Right atrium auricular region (tissue), 2 donors: ENCODE data around the gene CADM2. TPM values are rescaled to one million over a fixed set of nuclear protein-coding genes. Genes with fewer than 3 reads are reported as not detected.
"Not testable (repeated sequence)": the region's sequence is repeated elsewhere in the genome, so short reads cannot be mapped to it uniquely, and the experiment has no call there.

Source experiments
- DNase-seq: peaks from one replicate; pipeline ENCODE4 v3.0.0-alpha.2; 2019; ENCODE audit warnings: low spot score
- H3K27ac ChIP-seq, 2 donors: fragments of 200-600 bp; sonication (generic); 1 replicate in 1 of 2; 2 replicates in 1 of 2; pipeline ENCODE4 v1.5.1; 2016 to 2019
- H3K27me3 ChIP-seq, 2 donors: fragments of 200-600 bp; sonication (generic); one replicate each; pipeline versions ENCODE4 v1.5.1 to v1.6.0; 2017 to 2019
- H3K36me3 ChIP-seq: fragments of 200-600 bp; sonication (generic); one replicate; pipeline ENCODE4 v1.5.1; 2016
- H3K4me1 ChIP-seq, 2 donors: fragments of 200-600 bp; sonication (generic); one replicate each; pipeline versions ENCODE4 v1.5.1 to v1.6.0; 2017 to 2019
- H3K4me3 ChIP-seq, 2 donors: fragments of 200-600 bp; sonication (generic); 1 replicate in 1 of 2; 2 replicates in 1 of 2; pipeline ENCODE4 v1.5.1; 2017 to 2019; ENCODE audit warnings: mild to moderate bottlenecking in 1 of 2, moderate library complexity in 1 of 2
- H3K9me3 ChIP-seq, 2 donors: fragments of 200-600 bp; sonication (generic); one replicate each; pipeline ENCODE4 v1.5.1; 2019
- total RNA-seq, 2 donors: library from RNA; depleted of rRNA; stranded (reverse); fragments of >200 nt; gene quantifications; one replicate each; pipeline ENCODE4 v1.1.0, GENCODE V29; 2016
- TF ChIP-seq, protein P1 (sequence below), 2 donors: fragments of 200-600 bp; sonication (generic); IDR thresholded peaks; one replicate each; pipeline ENCODE4 v1.5.1; 2019; ENCODE audit warnings: antibody characterized with exemption in 2 of 2

Gene CADM2
- total RNA-seq, 2 donors from 2014 or later: 6.5 to 9.5 TPM

DNA sequence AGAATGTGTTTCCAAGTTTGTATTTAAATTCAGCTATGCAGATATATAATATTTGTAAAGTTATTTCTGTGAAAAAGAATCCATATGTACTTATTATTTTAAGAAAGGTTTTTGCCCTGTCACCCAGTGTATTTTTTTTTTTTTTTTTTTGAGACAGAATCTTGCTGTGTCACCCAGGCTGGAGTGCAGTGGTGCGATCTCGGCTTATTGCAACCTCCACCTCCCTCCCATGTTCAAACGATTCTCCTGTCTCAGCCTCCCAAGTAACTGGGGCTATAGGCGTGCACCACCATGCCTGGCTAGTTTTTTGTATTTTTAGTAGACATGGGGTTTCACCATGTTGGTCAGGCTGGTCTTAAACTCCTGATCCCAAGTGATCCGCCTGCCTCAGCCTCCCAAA lies 548.3 kb downstream of the CADM2 start:
- not testable (repeated sequence) for H3K27ac ChIP-seq, H3K36me3 ChIP-seq, DNase-seq, H3K27me3 ChIP-seq, H3K9me3 ChIP-seq, H3K4me3 ChIP-seq, H3K4me1 ChIP-seq

DNA sequence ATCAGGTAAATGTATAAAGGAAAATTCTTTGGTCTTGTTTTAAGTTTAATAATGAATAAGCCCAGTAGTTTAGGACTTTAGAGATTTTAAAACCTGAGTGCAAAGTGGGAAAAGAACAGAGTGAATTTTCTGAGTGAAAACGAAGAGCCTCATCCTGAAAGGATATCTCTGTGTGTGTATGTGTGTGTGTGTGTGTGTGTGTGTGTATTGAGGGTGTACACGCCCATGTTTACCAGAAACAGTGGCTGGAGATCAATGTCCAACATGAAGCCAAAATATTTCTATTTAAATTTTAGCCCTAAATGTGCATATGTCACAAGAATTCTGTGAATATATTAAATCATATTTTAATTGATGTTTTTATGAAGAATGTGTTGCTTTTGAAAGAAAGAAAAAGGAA lies 549.9 kb downstream of the CADM2 start:
- Histone ChIP-seq H3K4me1 (no peaks in the 10 kb centered on the region), H3K36me3 (no peaks in the 10 kb centered on the region), H3K4me3 (no peak overlapping the region), H3K27me3 (no peaks in the 10 kb centered on the region), H3K27ac (no peak overlapping the region), H3K9me3 (no peaks in the 10 kb centered on the region)
- TF ChIP-seq, protein P1, sequence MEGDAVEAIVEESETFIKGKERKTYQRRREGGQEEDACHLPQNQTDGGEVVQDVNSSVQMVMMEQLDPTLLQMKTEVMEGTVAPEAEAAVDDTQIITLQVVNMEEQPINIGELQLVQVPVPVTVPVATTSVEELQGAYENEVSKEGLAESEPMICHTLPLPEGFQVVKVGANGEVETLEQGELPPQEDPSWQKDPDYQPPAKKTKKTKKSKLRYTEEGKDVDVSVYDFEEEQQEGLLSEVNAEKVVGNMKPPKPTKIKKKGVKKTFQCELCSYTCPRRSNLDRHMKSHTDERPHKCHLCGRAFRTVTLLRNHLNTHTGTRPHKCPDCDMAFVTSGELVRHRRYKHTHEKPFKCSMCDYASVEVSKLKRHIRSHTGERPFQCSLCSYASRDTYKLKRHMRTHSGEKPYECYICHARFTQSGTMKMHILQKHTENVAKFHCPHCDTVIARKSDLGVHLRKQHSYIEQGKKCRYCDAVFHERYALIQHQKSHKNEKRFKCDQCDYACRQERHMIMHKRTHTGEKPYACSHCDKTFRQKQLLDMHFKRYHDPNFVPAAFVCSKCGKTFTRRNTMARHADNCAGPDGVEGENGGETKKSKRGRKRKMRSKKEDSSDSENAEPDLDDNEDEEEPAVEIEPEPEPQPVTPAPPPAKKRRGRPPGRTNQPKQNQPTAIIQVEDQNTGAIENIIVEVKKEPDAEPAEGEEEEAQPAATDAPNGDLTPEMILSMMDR (IDR thresholded peaks at IDR 0.05): no peak
- no peak for DNase-seq

DNA sequence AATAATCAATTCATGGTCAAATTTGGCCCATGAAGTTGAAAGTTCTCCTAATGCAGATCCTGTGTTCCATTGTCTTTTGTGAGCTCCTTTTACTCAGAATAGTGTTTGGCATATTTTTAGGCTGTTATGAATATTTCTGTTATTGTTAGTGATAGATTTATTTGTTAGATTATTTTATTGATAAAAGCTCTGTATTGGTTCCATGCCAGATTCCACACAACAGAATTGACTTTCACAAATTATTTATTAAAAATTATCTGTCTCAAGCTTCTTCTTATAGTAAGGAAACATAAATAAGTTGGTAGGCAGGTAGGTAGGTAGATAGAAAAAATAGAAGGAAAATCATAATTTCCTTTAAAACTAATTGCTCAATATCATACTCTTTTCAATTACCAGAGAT lies 557.4 kb downstream of the CADM2 start:
- Histone ChIP-seq H3K27ac (no peak overlapping the region), H3K4me3 (no peak overlapping the region), H3K9me3 (no peaks in the 10 kb centered on the region), H3K27me3 (no peaks in the 10 kb centered on the region), H3K36me3 (no peaks in the 10 kb centered on the region), H3K4me1 (no peaks in the 10 kb centered on the region)
- DNase-seq: no peak
- TF ChIP-seq, protein P1 (IDR thresholded peaks at IDR 0.05): no peak

DNA sequence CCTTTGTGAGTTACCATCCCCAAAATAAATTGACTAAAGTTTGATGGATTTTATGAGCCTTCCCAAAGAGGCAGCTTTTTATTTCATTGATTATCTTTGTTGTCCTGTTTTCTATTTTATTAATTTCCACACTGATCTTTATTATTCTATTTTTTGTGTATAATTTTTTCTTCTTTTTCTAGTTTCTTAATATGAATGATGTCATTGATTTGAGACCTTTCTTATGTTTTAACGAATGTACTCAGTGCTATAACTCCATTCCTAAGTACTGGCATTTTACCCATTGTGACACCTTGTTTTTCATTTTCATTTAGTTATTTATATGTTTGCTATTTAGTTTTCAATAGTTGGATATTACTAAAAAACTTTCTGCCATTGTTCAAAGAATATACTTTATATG lies 565.3 kb downstream of the CADM2 start:
- no peaks in the 10 kb centered on the region for H3K4me1 ChIP-seq
- no peak for DNase-seq
- H3K36me3 ChIP-seq: no peaks in the 10 kb centered on the region
- no peak overlapping the region for H3K4me3 ChIP-seq
- TF ChIP-seq, protein P1 (IDR thresholded peaks at IDR 0.05): no peak
- no peak overlapping the region for H3K27ac ChIP-seq
- no peaks in the 10 kb centered on the region for H3K27me3 ChIP-seq
- no peaks in the 10 kb centered on the region for H3K9me3 ChIP-seq

DNA sequence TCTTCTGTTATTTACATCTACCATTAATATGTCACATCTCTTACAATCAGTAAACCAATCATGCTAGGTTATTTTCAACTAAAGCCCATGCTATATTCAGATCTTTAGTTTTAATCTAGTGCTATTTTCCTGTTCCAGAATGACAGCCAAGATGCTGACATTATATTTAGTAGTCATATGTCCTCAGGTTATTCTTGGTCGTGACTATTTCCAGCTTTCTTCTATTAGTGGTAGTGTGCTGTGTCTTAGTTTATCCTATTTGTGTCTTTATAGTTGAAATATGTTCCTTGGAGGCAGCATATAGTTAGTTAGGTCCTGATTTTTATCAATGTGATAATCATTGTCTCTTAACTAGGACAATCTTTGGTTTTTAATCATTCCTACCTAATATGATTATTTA lies 566.5 kb downstream of the CADM2 start:
- TF ChIP-seq, protein P1 (IDR thresholded peaks at IDR 0.05): no peak

DNA sequence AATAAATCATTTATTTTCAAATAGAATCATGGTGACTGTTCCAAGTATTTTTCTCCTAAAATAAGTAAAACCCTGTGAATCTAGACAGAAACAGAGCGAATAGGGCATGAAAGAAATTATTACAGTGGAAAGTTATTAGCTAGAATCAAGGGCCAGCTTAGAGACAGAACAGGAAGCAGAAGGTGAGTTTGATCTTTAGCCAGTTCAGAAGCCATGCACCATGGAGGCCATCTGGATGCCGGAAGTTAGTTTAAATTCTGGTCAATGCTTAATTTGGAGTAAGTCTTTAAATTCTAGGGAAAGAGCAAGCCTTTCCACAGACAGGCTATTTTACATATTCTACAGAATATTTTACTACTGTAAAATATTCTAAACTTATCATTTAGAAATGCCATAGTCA lies 574.8 kb downstream of the CADM2 start:
- TF ChIP-seq, protein P1 (IDR thresholded peaks at IDR 0.05): no peak
- no peaks in the 10 kb centered on the region for H3K27me3 ChIP-seq
- H3K4me3 ChIP-seq: no peak overlapping the region
- DNase-seq: no peak
- no peaks in the 10 kb centered on the region for H3K4me1 ChIP-seq
- H3K9me3 ChIP-seq: no peaks in the 10 kb centered on the region
- no peaks in the 10 kb centered on the region for H3K36me3 ChIP-seq
- no peak overlapping the region for H3K27ac ChIP-seq

More for the DNA sequence above, 566.5 kb downstream of the CADM2 start:
- DNase-seq: no peak
- Histone ChIP-seq H3K4me1 (no peaks in the 10 kb centered on the region), H3K27ac (no peak overlapping the region), H3K27me3 (no peaks in the 10 kb centered on the region), H3K4me3 (no peak overlapping the region), H3K36me3 (no peaks in the 10 kb centered on the region), H3K9me3 (no peaks in the 10 kb centered on the region)
